NCI-H2171 (cell line): ENCODE data around the gene RNF187.

Experiments used
- DNase-seq: peaks from one replicate; lab custom pipeline; 2025; lab: John Stamatoyannopoulos, UW

The RNF187 gene

DNA sequence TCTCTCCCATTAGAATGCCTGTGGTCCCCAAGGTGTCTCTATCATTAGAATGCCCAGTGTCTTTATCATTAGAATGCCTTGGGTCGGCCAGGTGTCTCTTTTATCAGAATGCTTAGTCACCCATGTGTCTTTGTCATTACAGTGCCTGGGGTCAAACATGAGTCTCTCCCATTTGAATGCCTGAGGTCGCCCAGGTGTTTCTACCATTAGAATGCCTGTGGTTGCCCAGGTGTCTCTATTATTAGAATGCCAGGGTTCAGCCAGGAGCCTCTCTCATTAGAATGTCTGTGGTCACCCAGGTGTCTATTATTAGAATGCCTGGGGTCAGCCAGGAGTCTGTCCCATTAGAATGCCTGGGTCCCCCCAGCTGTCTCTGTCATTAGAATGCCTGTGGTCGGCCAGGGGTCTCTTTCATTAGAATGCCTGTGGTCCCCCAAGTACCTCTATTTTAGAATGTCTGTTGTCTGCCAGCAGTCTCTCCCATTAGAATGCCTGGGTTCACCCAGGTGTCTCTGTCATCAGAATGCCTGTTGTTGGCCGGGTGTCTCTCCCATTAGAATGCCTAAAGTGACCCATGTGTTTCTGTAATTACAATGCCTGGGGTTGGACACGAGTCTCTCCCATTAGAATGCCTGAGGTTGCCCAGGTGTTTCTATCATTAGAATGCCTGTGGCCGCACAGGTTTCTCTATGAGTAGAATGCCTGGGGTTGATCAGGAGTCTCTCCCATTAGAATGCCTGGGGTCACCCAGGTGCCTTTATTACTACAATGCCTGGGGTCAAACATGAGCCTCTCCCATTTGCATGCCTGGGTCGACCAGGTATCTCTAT, 57.1 kb downstream of the RNF187 start:
- no peak for DNase-seq

- DNase-seq = no peak
Observed at GRCh38 chr1:228544921-228545591, 57.9 kb downstream of the RNF187 start.
